OCI-LY3 (cell line): ENCODE measurements around the gene RIMKLA.

Experiments used
- H2AFZ ChIP-seq: fragments of 200-600, 300-600 bp; shearing (Covaris generic); 2 replicates; pipeline ENCODE4 v1.6.0; 2014; ENCODE audit warnings: antibody characterized with exemption, low read depth, low read length
- H3K27ac ChIP-seq: fragments of 200-600, 300-600 bp; sonication (generic); 2 replicates; pipeline ENCODE4 v1.5.1; 2014; ENCODE audit warnings: mild to moderate bottlenecking, low read length, moderate library complexity, mixed read lengths
- H3K27me3 ChIP-seq: fragments of 200-600, 300-600 bp; sonication (generic); 2 replicates; pipeline ENCODE4 v1.6.1; 2014; ENCODE audit warnings: low read depth, low read length, mixed read lengths
- H3K36me3 ChIP-seq: fragments of 200-600, 300-600 bp; sonication (generic); replicated peaks from 2 replicates; pipeline ENCODE3; 2014; ENCODE audit warnings: low read depth, low read length, mixed read lengths
- H3K4me1 ChIP-seq: fragments of 300-600, 200-600 bp; sonication (generic); 2 replicates; pipeline ENCODE4 v1.6.1; 2014; ENCODE audit warnings: low read length, mixed read lengths
- H3K4me2 ChIP-seq: fragments of 200-600, 300-600 bp; sonication (generic); 2 replicates; pipeline ENCODE4 v1.6.1; 2014; ENCODE audit warnings: low read length, mixed read lengths
- H3K4me3 ChIP-seq: fragments of 300-600, 200-600 bp; sonication (generic); 2 replicates; pipeline ENCODE4 v1.5.1; 2014; ENCODE audit warnings: antibody characterized with exemption, mild to moderate bottlenecking, low read length, moderate library complexity
- H3K79me2 ChIP-seq: fragments of 300-600, 200-600 bp; shearing (Covaris generic); 2 replicates; pipeline ENCODE4 v1.6.1; 2014; ENCODE audit warnings: mild to moderate bottlenecking, low read length, mixed read lengths
- H3K9ac ChIP-seq: fragments of 300-600, 200-600 bp; shearing (Covaris generic); 2 replicates; pipeline ENCODE4 v1.6.0; 2014; ENCODE audit warnings: mild to moderate bottlenecking, low read length, moderate library complexity
- H3K9me3 ChIP-seq: fragments of 200-600, 300-600 bp; shearing (Covaris generic); 2 replicates; pipeline ENCODE4 v1.6.1; 2014; ENCODE audit warnings: low read length, mixed read lengths; ENCODE audit not compliant: insufficient read depth
- H4K20me1 ChIP-seq: fragments of 200-600, 300-600 bp; sonication (generic); 2 replicates; pipeline ENCODE4 v1.6.1; 2016; ENCODE audit warnings: low read length, mixed read lengths; ENCODE audit not compliant: insufficient read depth
- CTCF ChIP-seq: fragments of 200-600, 300-600 bp; sonication (generic); IDR thresholded peaks from 2 replicates; pipeline ENCODE4 v1.5.1; 2014; ENCODE audit warnings: antibody characterized with exemption, low read length, low read depth
- EZH2phosphoT487 ChIP-seq: fragments of 200-600 bp; shearing (Covaris generic); IDR thresholded peaks from 2 replicates; pipeline ENCODE4 v1.6.1; 2018; ENCODE audit warnings: antibody characterized with exemption, mixed run types, low read depth

Gene RIMKLA

GRCh38 chr1:42348498-42348897 lies 32.1 kb upstream of the RIMKLA start:
- Histone ChIP-seq H3K4me3 (no peak overlapping the region), H3K4me2 (no peak overlapping the region), H3K36me3 (no peaks in the 10 kb centered on the region), H3K9ac (no peak overlapping the region), H4K20me1 (no peaks in the 10 kb centered on the region), H3K27ac (no peak overlapping the region), H3K27me3 (peaks cover 17% of the 10 kb centered on the region), H3K79me2 (no peaks in the 10 kb centered on the region), H2AFZ (no peak overlapping the region), H3K9me3 (no peaks in the 10 kb centered on the region), H3K4me1 (no peaks in the 10 kb centered on the region)
- TF ChIP-seq CTCF = no peak
- TF ChIP-seq EZH2phosphoT487 = no peak

GRCh38 chr1:42350086-42350485 lies 30.5 kb upstream of the RIMKLA start:
- no peak overlapping the region for H3K9ac ChIP-seq
- no peaks in the 10 kb centered on the region for H3K36me3 ChIP-seq
- no peak overlapping the region for H2AFZ ChIP-seq
- H3K4me3 ChIP-seq = no peak overlapping the region
- H4K20me1 ChIP-seq = no peaks in the 10 kb centered on the region
- H3K79me2 ChIP-seq = no peaks in the 10 kb centered on the region
- no peaks in the 10 kb centered on the region for H3K9me3 ChIP-seq
- TF ChIP-seq CTCF = no peak
- TF ChIP-seq EZH2phosphoT487 = no peak
- H3K4me1 ChIP-seq = no peaks in the 10 kb centered on the region
- H3K4me2 ChIP-seq = no peak overlapping the region
- no peak overlapping the region for H3K27ac ChIP-seq
- peaks cover 18% of the 10 kb centered on the region for H3K27me3 ChIP-seq

GRCh38 chr1:42358791-42359190 lies 21.8 kb upstream of the RIMKLA start:
- Histone ChIP-seq H3K36me3 (no peaks in the 10 kb centered on the region), H3K79me2 (no peaks in the 10 kb centered on the region), H3K4me2 (no peak overlapping the region), H4K20me1 (no peaks in the 10 kb centered on the region), H3K27me3 (no peaks in the 10 kb centered on the region), H3K9ac (no peak overlapping the region), H2AFZ (no peak overlapping the region), H3K27ac (no peak overlapping the region), H3K9me3 (no peaks in the 10 kb centered on the region), H3K4me3 (no peak overlapping the region), H3K4me1 (no peaks in the 10 kb centered on the region)
- TF ChIP-seq EZH2phosphoT487 = no peak
- no peak for TF ChIP-seq CTCF

- Histone ChIP-seq H3K9me3 (no peaks in the 10 kb centered on the region), H3K4me3 (no peak overlapping the region), H3K36me3 (no peaks in the 10 kb centered on the region), H3K79me2 (no peaks in the 10 kb centered on the region), H3K4me1 (no peaks in the 10 kb centered on the region), H2AFZ (no peak overlapping the region), H4K20me1 (no peaks in the 10 kb centered on the region), H3K27me3 (no peaks in the 10 kb centered on the region), H3K27ac (no peak overlapping the region), H3K4me2 (no peak overlapping the region), H3K9ac (no peak overlapping the region)
- TF ChIP-seq CTCF (no peak), EZH2phosphoT487 (no peak)
These were observed 21.1 kb upstream of the RIMKLA start for GRCh38 chr1:42359466-42359865.
